Measurements from ENCODE around the gene DOCK4.
A peak's percentile ranks its signal among the peaks of the same experiment; 100 is the strongest.

The DOCK4 gene

DNA sequence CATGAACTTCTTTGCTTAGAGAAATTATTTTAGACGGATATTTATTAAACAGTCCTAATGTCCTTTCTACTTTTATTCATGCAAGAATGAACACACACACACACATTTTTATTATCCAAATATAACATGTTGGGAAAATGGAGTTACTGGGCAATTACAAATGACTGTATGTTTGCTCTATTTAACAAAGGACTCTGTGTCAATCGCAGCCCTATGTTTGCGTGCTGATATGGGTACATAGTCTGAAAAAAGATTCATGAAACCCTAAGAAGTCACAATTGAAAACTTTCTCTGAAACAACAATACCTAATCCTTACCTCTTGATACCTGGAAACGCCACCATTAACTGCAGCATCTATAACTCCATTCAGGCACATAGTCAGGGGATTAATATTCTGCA lies 459.2 kb downstream of the DOCK4 start:
- DNase-seq = no peak
- no peak overlapping the region for H2BK12ac ChIP-seq (ENCODE audit: low read length)
- no peak overlapping the region for H4K12ac ChIP-seq (ENCODE audit: low read depth, low read length)
- no peaks in the 10 kb centered on the region for H3K27me3 ChIP-seq (ENCODE audit: insufficient read depth, low read length)
- H2AK5ac ChIP-seq (ENCODE audit: low read length) = no peak overlapping the region
- H3K9me3 ChIP-seq (ENCODE audit: insufficient read depth, low read depth, low read length) = no peaks in the 10 kb centered on the region
- H3K9ac ChIP-seq (ENCODE audit: low read length) = no peak overlapping the region
- peaks cover 0 to 3% of the 10 kb centered on the region in 2 experiments for H3K36me3 ChIP-seq (ENCODE audit: control insufficient read depth in 1 of 2, insufficient read depth in 2 of 2, low read length in 2 of 2)
- no peak overlapping the region for H3K27ac ChIP-seq (ENCODE audit: low read depth, low read length)
- H3K14ac ChIP-seq (ENCODE audit: low read length) = no peak overlapping the region
- no peak overlapping the region for H3K4me2 ChIP-seq (ENCODE audit: low read length)
- no peak overlapping the region for H2AFZ ChIP-seq (ENCODE audit: insufficient read depth, low read length, poor library complexity)
- H3K79me1 ChIP-seq (ENCODE audit: low read length) = no peaks in the 10 kb centered on the region
- H3K79me2 ChIP-seq (ENCODE audit: control insufficient read depth, insufficient read depth, low read length, poor library complexity) = no peaks in the 10 kb centered on the region
- no peak overlapping the region for H3K18ac ChIP-seq (ENCODE audit: low read length)
- H3K23ac ChIP-seq (ENCODE audit: low read length) = no peak overlapping the region
- no peak overlapping the region for H4K91ac ChIP-seq (ENCODE audit: low read depth, low read length)
- H3K4me1 ChIP-seq (ENCODE audit: control insufficient read depth in 1 of 2, insufficient read depth in 2 of 2, low read length in 2 of 2) = peaks cover 0 to 2% of the 10 kb centered on the region in 2 experiments
- no peak overlapping the region for H2BK5ac ChIP-seq (ENCODE audit: low read depth, low read length, poor library complexity)
- no peak overlapping the region for H3K4ac ChIP-seq (ENCODE audit: low read depth, low read length)
- no peak overlapping the region for H4K8ac ChIP-seq (ENCODE audit: low read depth, low read length)
- H2BK120ac ChIP-seq (ENCODE audit: insufficient read depth, low read length, poor library complexity) = no peak overlapping the region
- no peak overlapping the region for H3K4me3 ChIP-seq (ENCODE audit: low read depth, low read length)
- no CpG with 5 or more reads among the region's 4 CpGs for WGBS (ENCODE audit: extremely low coverage, insufficient coverage, insufficient read length)

DNA sequence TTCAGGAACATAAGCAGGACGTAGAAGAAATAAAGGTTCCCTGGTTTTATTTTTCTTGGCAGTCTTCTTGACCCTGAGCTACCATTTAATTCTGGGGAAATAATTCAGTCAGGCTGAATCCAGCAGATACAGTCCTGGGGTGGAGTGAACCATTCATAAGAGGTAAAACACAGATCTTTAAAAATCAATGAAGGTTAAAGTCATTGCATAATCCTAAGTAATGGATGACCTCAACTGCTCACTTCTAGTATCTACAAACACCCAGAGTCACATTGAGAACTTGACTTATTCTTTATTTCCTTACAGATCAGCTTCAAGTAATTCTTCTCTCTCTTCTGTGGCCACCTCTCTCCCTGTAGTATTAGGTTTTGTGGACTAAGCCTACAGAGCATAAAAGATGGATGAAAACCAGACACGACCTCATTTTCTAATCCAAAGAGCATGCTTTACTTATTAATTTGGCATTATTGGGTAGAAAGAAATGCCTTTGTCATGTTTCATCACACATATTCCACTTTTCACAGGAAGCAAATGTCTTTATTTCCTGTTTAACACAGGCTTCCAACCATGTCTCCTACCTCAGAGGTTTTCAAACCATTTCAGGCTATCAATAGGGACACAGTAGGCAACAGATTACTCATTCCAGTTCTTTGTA lies 461.6 kb downstream of the DOCK4 start:
- no peak overlapping the region for H4K91ac ChIP-seq (ENCODE audit: low read depth, low read length)
- no peak overlapping the region for H3K23ac ChIP-seq (ENCODE audit: low read length)
- H3K4me2 ChIP-seq (ENCODE audit: low read length) = no peak overlapping the region
- no peaks in the 10 kb centered on the region for H3K79me2 ChIP-seq (ENCODE audit: control insufficient read depth, insufficient read depth, low read length, poor library complexity)
- no peaks in the 10 kb centered on the region for H3K27me3 ChIP-seq (ENCODE audit: insufficient read depth, low read length)
- H2BK12ac ChIP-seq (ENCODE audit: low read length) = no peak overlapping the region
- H2BK5ac ChIP-seq (ENCODE audit: low read depth, low read length, poor library complexity) = no peak overlapping the region
- no peak for DNase-seq
- H2AK5ac ChIP-seq (ENCODE audit: low read length) = no peak overlapping the region
- no CpG with 5 or more reads among the region's 2 CpGs for WGBS (ENCODE audit: extremely low coverage, insufficient coverage, insufficient read length)
- H3K9ac ChIP-seq (ENCODE audit: low read length) = no peak overlapping the region
- H3K4ac ChIP-seq (ENCODE audit: low read depth, low read length) = no peak overlapping the region
- peaks cover 0 to 3% of the 10 kb centered on the region in 2 experiments for H3K36me3 ChIP-seq (ENCODE audit: control insufficient read depth in 1 of 2, insufficient read depth in 2 of 2, low read length in 2 of 2)
- no peak overlapping the region for H2AFZ ChIP-seq (ENCODE audit: insufficient read depth, low read length, poor library complexity)
- no peak overlapping the region for H3K18ac ChIP-seq (ENCODE audit: low read length)
- no peak overlapping the region for H3K27ac ChIP-seq (ENCODE audit: low read depth, low read length)
- no peaks in the 10 kb centered on the region for H3K4me1 ChIP-seq (ENCODE audit: control insufficient read depth in 1 of 2, insufficient read depth in 2 of 2, low read length in 2 of 2)
- no peaks in the 10 kb centered on the region for H3K79me1 ChIP-seq (ENCODE audit: low read length)
- no peaks in the 10 kb centered on the region for H3K9me3 ChIP-seq (ENCODE audit: insufficient read depth, low read depth, low read length)
- no peak overlapping the region for H4K8ac ChIP-seq (ENCODE audit: low read depth, low read length)
- no peak overlapping the region for H2BK120ac ChIP-seq (ENCODE audit: insufficient read depth, low read length, poor library complexity)
- H3K14ac ChIP-seq (ENCODE audit: low read length) = no peak overlapping the region
- H3K4me3 ChIP-seq (ENCODE audit: low read depth, low read length) = no peak overlapping the region
- no peak overlapping the region for H4K12ac ChIP-seq (ENCODE audit: low read depth, low read length)

DNA sequence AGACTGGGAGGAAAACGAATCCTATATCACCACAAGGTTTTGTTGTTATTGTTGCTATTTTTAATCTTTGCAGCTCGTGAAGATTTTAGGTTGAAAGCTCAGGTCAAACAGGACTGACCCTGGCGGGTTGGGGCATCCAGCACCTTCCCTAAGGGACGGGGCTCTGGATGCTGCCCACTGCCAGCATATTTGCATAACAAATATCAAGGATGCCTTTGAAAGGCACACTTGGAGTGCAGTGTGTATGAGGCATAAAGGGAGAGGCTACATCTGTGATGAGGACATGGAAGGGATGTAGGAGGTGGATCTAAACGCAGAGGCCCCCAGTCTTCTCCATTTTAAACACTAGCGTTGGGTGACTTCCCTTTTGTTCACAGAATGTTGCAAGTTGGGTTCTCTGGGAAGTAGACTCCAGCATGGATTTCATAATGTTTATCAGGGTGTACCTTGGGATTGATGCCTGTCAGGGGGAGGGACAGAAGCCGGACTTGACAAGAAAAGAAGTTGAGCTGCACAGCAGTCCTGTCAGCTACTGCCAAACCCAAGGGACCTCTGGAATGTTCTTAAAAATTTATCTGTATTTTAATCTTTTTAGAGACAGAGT lies 462.9 kb downstream of the DOCK4 start:
- no peaks in the 10 kb centered on the region for H3K9me3 ChIP-seq (ENCODE audit: insufficient read depth, low read depth, low read length)
- no peak overlapping the region for H2BK120ac ChIP-seq (ENCODE audit: insufficient read depth, low read length, poor library complexity)
- no peak overlapping the region for H3K27ac ChIP-seq (ENCODE audit: low read depth, low read length)
- no peak overlapping the region for H2AK5ac ChIP-seq (ENCODE audit: low read length)
- H3K4me2 ChIP-seq (ENCODE audit: low read length) = no peak overlapping the region
- H3K79me1 ChIP-seq (ENCODE audit: low read length) = no peaks in the 10 kb centered on the region
- no peak overlapping the region for H4K91ac ChIP-seq (ENCODE audit: low read depth, low read length)
- H3K4ac ChIP-seq (ENCODE audit: low read depth, low read length) = no peak overlapping the region
- H3K36me3 ChIP-seq (ENCODE audit: control insufficient read depth in 1 of 2, insufficient read depth in 2 of 2, low read length in 2 of 2) = peaks cover 3 to 8% of the 10 kb centered on the region in 2 experiments
- WGBS (ENCODE audit: extremely low coverage, insufficient coverage, insufficient read length) = no CpG with 5 or more reads among the region's 7 CpGs
- no peak overlapping the region for H3K14ac ChIP-seq (ENCODE audit: low read length)
- DNase-seq = no peak
- no peak overlapping the region for H3K4me3 ChIP-seq (ENCODE audit: low read depth, low read length)
- H3K27me3 ChIP-seq (ENCODE audit: insufficient read depth, low read length) = no peaks in the 10 kb centered on the region
- no peak overlapping the region for H3K23ac ChIP-seq (ENCODE audit: low read length)
- no peak overlapping the region for H2AFZ ChIP-seq (ENCODE audit: insufficient read depth, low read length, poor library complexity)
- H3K9ac ChIP-seq (ENCODE audit: low read length) = no peak overlapping the region
- no peak overlapping the region for H2BK5ac ChIP-seq (ENCODE audit: low read depth, low read length, poor library complexity)
- no peak overlapping the region for H3K18ac ChIP-seq (ENCODE audit: low read length)
- no peaks in the 10 kb centered on the region for H3K79me2 ChIP-seq (ENCODE audit: control insufficient read depth, insufficient read depth, low read length, poor library complexity)
- H4K8ac ChIP-seq (ENCODE audit: low read depth, low read length) = no peak overlapping the region
- no peak overlapping the region for H2BK12ac ChIP-seq (ENCODE audit: low read length)
- no peak overlapping the region for H4K12ac ChIP-seq (ENCODE audit: low read depth, low read length)
- no peaks in the 10 kb centered on the region for H3K4me1 ChIP-seq (ENCODE audit: control insufficient read depth in 1 of 2, insufficient read depth in 2 of 2, low read length in 2 of 2)

DNA sequence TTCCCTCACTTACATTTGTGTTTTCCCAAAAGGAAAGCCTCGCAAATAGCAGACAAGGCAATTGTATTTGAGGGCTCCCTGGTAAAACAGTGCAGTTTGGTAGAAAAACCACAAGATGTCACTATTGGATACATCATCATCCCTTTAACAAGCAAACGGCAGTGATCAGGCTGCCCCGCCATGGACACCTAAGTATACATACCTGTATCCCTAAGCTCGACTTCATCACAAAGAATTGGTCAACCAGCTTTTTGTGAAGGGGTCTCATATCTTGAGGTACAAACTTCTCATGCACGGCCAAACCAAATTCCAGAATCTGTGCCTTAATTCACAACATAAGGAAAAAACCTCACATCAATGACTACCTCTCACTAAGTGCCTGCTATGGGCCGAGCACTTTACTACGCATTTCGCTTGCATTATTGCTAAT lies 464.4 kb downstream of the DOCK4 start:
- H3K27me3 ChIP-seq (ENCODE audit: insufficient read depth, low read length) = no peaks in the 10 kb centered on the region
- no peak overlapping the region for H3K9ac ChIP-seq (ENCODE audit: low read length)
- no peaks in the 10 kb centered on the region for H3K79me1 ChIP-seq (ENCODE audit: low read length)
- H2AK5ac ChIP-seq (ENCODE audit: low read length) = no peak overlapping the region
- H2BK12ac ChIP-seq (ENCODE audit: low read length) = no peak overlapping the region
- no peak overlapping the region for H2BK120ac ChIP-seq (ENCODE audit: insufficient read depth, low read length, poor library complexity)
- H3K79me2 ChIP-seq (ENCODE audit: control insufficient read depth, insufficient read depth, low read length, poor library complexity) = no peaks in the 10 kb centered on the region
- no peak overlapping the region for H4K12ac ChIP-seq (ENCODE audit: low read depth, low read length)
- WGBS (ENCODE audit: extremely low coverage, insufficient coverage, insufficient read length) = no CpG with 5 or more reads among the region's 8 CpGs
- no peaks in the 10 kb centered on the region for H3K4me1 ChIP-seq (ENCODE audit: control insufficient read depth in 1 of 2, insufficient read depth in 2 of 2, low read length in 2 of 2)
- no peak overlapping the region for H3K4me3 ChIP-seq (ENCODE audit: low read depth, low read length)
- H3K18ac ChIP-seq (ENCODE audit: low read length) = no peak overlapping the region
- DNase-seq = peak; percentile 51 to 86
- H3K4ac ChIP-seq (ENCODE audit: low read depth, low read length) = no peak overlapping the region
- H3K23ac ChIP-seq (ENCODE audit: low read length) = no peak overlapping the region
- peaks cover 3 to 8% of the 10 kb centered on the region in 2 experiments for H3K36me3 ChIP-seq (ENCODE audit: control insufficient read depth in 1 of 2, insufficient read depth in 2 of 2, low read length in 2 of 2)
- no peak overlapping the region for H3K4me2 ChIP-seq (ENCODE audit: low read length)
- H3K9me3 ChIP-seq (ENCODE audit: insufficient read depth, low read depth, low read length) = no peaks in the 10 kb centered on the region
- H4K8ac ChIP-seq (ENCODE audit: low read depth, low read length) = no peak overlapping the region
- no peak overlapping the region for H3K14ac ChIP-seq (ENCODE audit: low read length)
- no peak overlapping the region for H3K27ac ChIP-seq (ENCODE audit: low read depth, low read length)
- H4K91ac ChIP-seq (ENCODE audit: low read depth, low read length) = no peak overlapping the region
- H2BK5ac ChIP-seq (ENCODE audit: low read depth, low read length, poor library complexity) = no peak overlapping the region
- H2AFZ ChIP-seq (ENCODE audit: insufficient read depth, low read length, poor library complexity) = no peak overlapping the region

Data from trophoblast cell (in vitro differentiated cells and primary cell).